Measurements from ENCODE around the gene MARF1.

DNA sequence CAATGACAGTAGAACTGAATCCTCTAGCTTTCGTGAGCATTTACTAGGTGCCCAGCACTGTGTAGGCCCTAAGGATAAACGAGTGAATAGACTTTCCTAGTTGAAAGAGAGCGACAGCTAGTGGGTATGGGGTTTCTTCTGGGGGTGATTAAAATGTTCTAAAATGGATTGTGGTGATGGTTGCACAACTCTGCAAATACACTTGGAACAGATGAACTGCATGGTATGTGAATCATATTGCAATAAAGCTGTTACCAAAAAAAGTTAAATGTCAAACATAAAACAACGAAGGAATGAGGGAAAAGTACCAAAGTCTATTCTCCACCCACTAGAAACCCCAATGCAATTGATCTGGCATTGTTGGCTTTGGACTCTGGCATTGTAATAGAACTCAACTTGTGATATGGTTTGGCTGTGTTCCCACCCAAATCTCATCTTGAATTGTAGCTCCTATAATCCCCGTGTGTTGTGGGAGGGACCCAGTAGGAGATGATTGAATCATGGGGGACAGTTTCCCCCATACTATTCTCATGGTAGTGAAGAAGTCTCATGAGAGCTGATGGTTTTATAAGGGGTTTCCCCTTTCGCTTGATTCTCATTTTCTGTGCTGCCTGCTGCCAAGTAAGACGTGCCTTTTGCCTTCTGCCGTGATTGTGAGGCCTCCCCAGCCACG, 70.5 kb downstream of the MARF1 start:
- TF ChIP-seq, protein P1, sequence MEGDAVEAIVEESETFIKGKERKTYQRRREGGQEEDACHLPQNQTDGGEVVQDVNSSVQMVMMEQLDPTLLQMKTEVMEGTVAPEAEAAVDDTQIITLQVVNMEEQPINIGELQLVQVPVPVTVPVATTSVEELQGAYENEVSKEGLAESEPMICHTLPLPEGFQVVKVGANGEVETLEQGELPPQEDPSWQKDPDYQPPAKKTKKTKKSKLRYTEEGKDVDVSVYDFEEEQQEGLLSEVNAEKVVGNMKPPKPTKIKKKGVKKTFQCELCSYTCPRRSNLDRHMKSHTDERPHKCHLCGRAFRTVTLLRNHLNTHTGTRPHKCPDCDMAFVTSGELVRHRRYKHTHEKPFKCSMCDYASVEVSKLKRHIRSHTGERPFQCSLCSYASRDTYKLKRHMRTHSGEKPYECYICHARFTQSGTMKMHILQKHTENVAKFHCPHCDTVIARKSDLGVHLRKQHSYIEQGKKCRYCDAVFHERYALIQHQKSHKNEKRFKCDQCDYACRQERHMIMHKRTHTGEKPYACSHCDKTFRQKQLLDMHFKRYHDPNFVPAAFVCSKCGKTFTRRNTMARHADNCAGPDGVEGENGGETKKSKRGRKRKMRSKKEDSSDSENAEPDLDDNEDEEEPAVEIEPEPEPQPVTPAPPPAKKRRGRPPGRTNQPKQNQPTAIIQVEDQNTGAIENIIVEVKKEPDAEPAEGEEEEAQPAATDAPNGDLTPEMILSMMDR (IDR thresholded peaks at IDR 0.05), result no peak
- TF ChIP-seq POLR2A (IDR thresholded peaks at IDR 0.05), result no peak
